H1 (cell line): ENCODE data around the gene SYCE3. TPM values are rescaled to one million over a fixed set of nuclear protein-coding genes. Genes with fewer than 3 reads are reported as not detected.

Experiments used
- CHD1 ChIP-seq: IDR thresholded peaks from 2 replicates; pipeline ENCODE4 v1.6.1; 2012; ENCODE audit warnings: low read depth, low read length, improper control_type of control experiment
- CTBP2 ChIP-seq: IDR thresholded peaks from 2 replicates; pipeline ENCODE4 v1.7.0; 2011; ENCODE audit warnings: borderline replicate concordance, mild to moderate bottlenecking, moderate library complexity, mixed read lengths, low read length; ENCODE audit not compliant: insufficient read depth, insufficient read length
- EGR1 ChIP-seq: IDR thresholded peaks from 2 replicates; pipeline ENCODE4 v1.6.1; 2011; ENCODE audit warnings: low read depth, low read length, borderline replicate concordance
- EZH2 ChIP-seq: fragments of 200-600 bp; sonication (generic); IDR thresholded peaks from 2 replicates; pipeline ENCODE4 v1.7.1; 2012; ENCODE audit warnings: low read depth, mild to moderate bottlenecking, moderate library complexity, low read length, inconsistent platforms; ENCODE audit not compliant: severe bottlenecking
- HDAC6 ChIP-seq: IDR thresholded peaks from one replicate; pipeline ENCODE4 v1.7.1; 2012; ENCODE audit warnings: low read depth, mild to moderate bottlenecking, inconsistent platforms, low read length, moderate library complexity
- RAD21 ChIP-seq, 2 experiments: IDR thresholded peaks in 1 of 2; conservative IDR thresholded peaks in 1 of 2; 2 replicates each; pipeline ENCODE4 v1.6.1; 2011; ENCODE audit warnings: low read depth in 2 of 2, low read length in 2 of 2, improper control_type of control experiment in 1 of 2, inconsistent platforms in 1 of 2, mild to moderate bottlenecking in 1 of 2, moderate library complexity in 1 of 2
- SAP30 ChIP-seq: fragments of 300-600 bp; sonication (generic); IDR thresholded peaks from 2 replicates; pipeline ENCODE4 v1.7.1; 2012; ENCODE audit warnings: low read length, moderate library complexity, mild to moderate bottlenecking, inconsistent platforms; ENCODE audit not compliant: insufficient read depth, insufficient replicate concordance
- SP4 ChIP-seq: IDR thresholded peaks from 2 replicates; pipeline ENCODE4 v1.6.1; 2012; ENCODE audit warnings: low read length, inconsistent platforms
- SUZ12 ChIP-seq: fragments of 200-600 bp; sonication (generic); IDR thresholded peaks from 2 replicates; pipeline ENCODE4 v1.6.1; 2012; ENCODE audit warnings: mild to moderate bottlenecking, inconsistent platforms, low read length, moderate library complexity, mixed read lengths
- TAF7 ChIP-seq: optimal IDR thresholded peaks from 2 replicates; pipeline ENCODE3; 2011; ENCODE audit warnings: low read depth, mild to moderate bottlenecking, inconsistent platforms, low read length, moderate library complexity, borderline replicate concordance
- TCF12 ChIP-seq: IDR thresholded peaks from 2 replicates; pipeline ENCODE4 v1.6.1; 2011; ENCODE audit warnings: low read depth, mild to moderate bottlenecking, low read length
- polyA plus RNA-seq, 7 experiments: library from polyadenylated mRNA; depleted of rRNA in 3 of 7; stranded (reverse) in 5 of 7; unstranded in 2 of 7; fragments of >200 nt in 5 of 7; fragments of 200-250 nt in 2 of 7; gene quantifications; 1 replicate in 5 of 7; 2 replicates in 1 of 7; 4 replicates in 1 of 7; pipeline versions ENCODE4 v1.2.1 to v1.2.3, GENCODE V29; 2011 to 2013; ENCODE audit warnings: missing spikeins in 2 of 7, mixed read lengths in 2 of 7
- total RNA-seq: library from RNA; stranded (reverse); fragmentation: NEBNext Ultra II Directional; extraction: Animal tissue kit (Norgen Biotek cat#: 25700); gene quantifications from 2 replicates; pipeline ENCODE4 v1.2.1, GENCODE V29; 2021

SYCE3 gene
- total and polyA plus RNA-seq, 2 of the 8 experiments (the other 6 are each of a cell fraction or from before 2014, with no cell fraction given), result 1.9 TPM; not detected in 1

DNA sequence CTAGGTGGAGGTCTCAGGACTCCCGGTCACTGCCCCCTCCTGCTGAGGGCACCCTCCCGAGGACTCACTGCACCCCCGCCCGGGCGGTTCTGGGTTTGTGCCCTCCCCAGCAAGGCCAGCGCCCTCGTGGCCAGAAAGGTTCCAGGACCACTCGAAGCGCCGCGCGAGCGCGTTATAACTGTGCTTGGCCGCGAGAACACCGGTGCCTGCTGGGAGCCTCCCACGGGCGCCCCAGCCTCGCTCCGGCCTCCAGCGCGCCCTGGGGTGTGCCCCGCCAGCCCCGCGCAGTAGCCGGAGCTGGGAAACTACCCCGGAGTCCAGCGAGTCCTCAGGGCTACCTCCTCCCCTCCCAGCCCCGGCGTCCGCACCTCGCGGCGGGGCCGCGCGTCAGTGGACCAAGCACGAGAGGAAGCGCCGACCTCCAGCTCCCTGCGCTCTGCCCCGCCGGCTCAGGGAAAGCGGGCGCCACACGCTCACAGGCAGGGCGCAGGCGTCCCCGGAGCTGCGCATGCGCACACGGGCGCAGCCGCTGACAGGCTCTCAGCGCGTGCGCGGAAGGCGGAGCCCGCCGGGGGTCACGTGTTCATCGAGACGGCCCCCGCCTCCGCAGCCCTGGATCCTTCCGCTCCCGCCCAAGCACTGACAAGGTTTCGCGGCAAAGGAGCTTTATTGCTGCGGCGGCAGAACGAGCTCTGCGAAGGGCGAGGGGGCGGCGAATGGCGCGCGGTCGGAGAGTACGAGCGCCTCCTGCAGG, 37.4 kb downstream of the SYCE3 start, which contains the start of gene SCO2 (continued):
- TF ChIP-seq RAD21 (IDR thresholded peaks at IDR 0.05 in 1 of 2, conservative IDR thresholded peaks at IDR 0.05 in 1 of 2; ENCODE audit: low read depth in 2 of 2, low read length in 2 of 2) (peak; percentile 32 to 51; a peak in 3 of 4 replicates), EZH2 (no peak), TAF7 (no peak), CTBP2 (no peak), EGR1 (peak; percentile 76; the same call in 1 of the 2 replicates), CHD1 (no peak), SUZ12 (no peak), TCF12 (no peak), SP4 (no peak), SAP30 (no peak), HDAC6 (no peak)
